Activated naive CD4-positive, alpha-beta T cell treated with anti-CD3 and anti-CD28 coated beads for 36 hours (primary cell): ENCODE measurements around the gene CHRNA10. TPM values are rescaled to one million over a fixed set of nuclear protein-coding genes. Genes with fewer than 3 reads are reported as not detected.

Source experiments
- CTCF ChIA-PET: fragments of 350-600 bp; sonication (Branson Sonifier 250); formaldehyde crosslinking; loops from one replicate; lab custom pipeline; 2021; ENCODE audit warnings: antibody characterized with exemption; lab: Charles Lee
- DNase-seq: peaks from one replicate; pipeline ENCODE4 v3.0.0-alpha.2; 2020
- H3K27ac Mint-ChIP-seq: one replicate; pipeline ENCODE4 v1.8.0; 2021; ENCODE audit warnings: mild to moderate bottlenecking, mixed read lengths
- H3K27me3 Mint-ChIP-seq: one replicate; pipeline ENCODE4 v1.8.0; 2021; ENCODE audit warnings: low read depth, mixed read lengths
- H3K36me3 Mint-ChIP-seq: one replicate; pipeline ENCODE4 v1.8.0; 2021; ENCODE audit warnings: low read depth, mixed read lengths
- H3K4me1 Mint-ChIP-seq: one replicate; pipeline ENCODE4 v1.8.0; 2021; ENCODE audit warnings: low read depth, mixed read lengths
- H3K4me3 Mint-ChIP-seq: one replicate; pipeline ENCODE4 v1.8.0; 2021; ENCODE audit warnings: mild to moderate bottlenecking, moderate library complexity, mixed read lengths
- H3K9me3 Mint-ChIP-seq: one replicate; pipeline ENCODE4 v1.8.0; 2021; ENCODE audit warnings: mixed read lengths
- intact Hi-C: fragments of 100-400 bp; cut with micrococcal nuclease; formaldehyde crosslinking; loops from one replicate; pipeline ENCODE4 v1.15.1; 2023
- total RNA-seq, 2 experiments: library from RNA; stranded (reverse); gene quantifications; one replicate each; pipeline ENCODE4 v1.2.3, GENCODE V29; 2021

Gene CHRNA10
- total RNA-seq, 2 experiments from 2014 or later = 0.26 to 0.44 TPM

DNA sequence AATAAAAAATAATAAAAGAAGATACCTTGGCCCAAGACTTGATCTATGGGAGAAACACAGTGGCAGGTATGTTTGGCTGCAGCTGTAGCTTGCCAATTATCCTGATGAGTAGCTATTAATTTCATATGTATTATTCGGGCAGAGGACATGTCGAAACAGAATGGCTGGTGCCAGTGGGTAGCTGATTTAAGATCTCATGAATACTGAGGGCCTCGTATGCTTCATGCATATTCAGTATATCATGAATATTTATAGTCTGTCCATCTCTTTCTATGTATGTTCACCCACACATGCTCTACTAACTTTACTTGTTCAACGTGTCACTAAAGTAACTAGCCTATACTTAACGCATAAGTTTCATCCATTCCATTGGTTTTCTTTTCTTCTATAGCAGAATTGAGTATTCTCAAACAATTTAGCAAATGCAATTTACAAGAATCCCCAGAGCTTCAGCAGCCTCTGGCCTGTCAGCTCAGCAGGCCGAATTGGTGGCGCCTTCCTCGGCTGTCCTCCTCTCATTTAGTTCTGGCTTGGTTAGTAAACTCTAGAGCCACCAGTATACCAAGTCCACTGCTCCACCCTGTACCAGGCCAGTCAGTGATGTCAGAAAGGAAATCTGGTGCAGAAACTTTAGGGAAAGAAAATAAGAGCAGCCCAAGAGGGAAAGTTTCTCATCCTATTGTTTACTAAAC lies 47.3 kb downstream of the CHRNA10 start:
- DNase-seq = no peak

DNA sequence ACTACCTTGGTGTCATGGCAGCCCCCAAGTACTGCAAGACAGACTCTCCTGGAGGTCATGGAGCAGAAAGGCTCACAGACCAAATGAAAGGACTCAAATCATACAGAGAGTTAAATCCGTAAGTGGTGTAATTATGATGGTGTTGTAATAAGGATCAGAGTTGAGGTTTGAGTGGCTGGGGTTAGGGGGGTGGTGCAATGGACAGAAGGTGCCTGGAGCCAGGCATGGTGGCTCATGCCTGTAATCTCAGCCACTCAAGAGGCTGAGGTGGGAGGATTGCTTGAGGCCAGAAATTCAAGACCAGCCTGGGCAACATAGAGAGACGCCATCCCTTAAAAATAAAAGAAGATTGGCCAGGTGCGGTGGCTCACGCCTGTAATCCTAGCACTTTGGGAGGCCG lies 48.1 kb downstream of the CHRNA10 start:
- intact Hi-C loops = no loop called here
- no peaks in the 10 kb centered on the region for H3K9me3 Mint-ChIP-seq
- H3K27me3 Mint-ChIP-seq = no peaks in the 10 kb centered on the region
- H3K4me3 Mint-ChIP-seq = no peak overlapping the region
- CTCF ChIA-PET = no interaction called here
- no peaks in the 10 kb centered on the region for H3K36me3 Mint-ChIP-seq
- H3K27ac Mint-ChIP-seq = no peak overlapping the region
- DNase-seq = no peak
- peaks cover 6% of the 10 kb centered on the region for H3K4me1 Mint-ChIP-seq

More for the DNA sequence above, 47.3 kb downstream of the CHRNA10 start:
- no peaks in the 10 kb centered on the region for H3K27me3 Mint-ChIP-seq
- H3K4me3 Mint-ChIP-seq = no peak overlapping the region
- intact Hi-C loops = no loop called here
- CTCF ChIA-PET = no interaction called here
- H3K9me3 Mint-ChIP-seq = no peaks in the 10 kb centered on the region
- H3K36me3 Mint-ChIP-seq = no peaks in the 10 kb centered on the region
- H3K4me1 Mint-ChIP-seq = peaks cover 6% of the 10 kb centered on the region
- H3K27ac Mint-ChIP-seq = no peak overlapping the region

DNA sequence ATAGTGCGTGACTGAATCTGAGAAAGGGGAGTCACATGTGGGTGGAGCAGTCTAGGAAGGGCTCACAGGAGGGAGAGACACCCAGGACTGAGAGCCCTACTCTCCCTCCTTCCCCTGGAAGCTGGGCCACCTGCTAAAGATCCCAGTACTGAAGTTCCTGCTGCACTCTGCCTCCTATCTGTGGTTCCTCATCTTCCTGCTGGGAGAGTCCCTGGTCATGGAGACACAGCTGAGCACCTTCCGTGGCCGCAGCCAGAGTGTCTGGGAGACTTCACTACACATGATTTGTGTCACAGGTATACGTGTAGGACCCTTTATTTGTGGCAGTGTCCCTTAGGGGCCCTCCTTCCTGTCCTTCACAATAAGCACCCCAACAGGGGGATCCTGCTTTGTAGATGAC lies 48.7 kb downstream of the CHRNA10 start:
- DNase-seq = no peak
- intact Hi-C loops = no loop called here
- Mint-ChIP-seq H3K9me3 (no peaks in the 10 kb centered on the region), H3K27ac (no peak overlapping the region), H3K27me3 (no peaks in the 10 kb centered on the region), H3K4me3 (no peak overlapping the region), H3K4me1 (peaks cover 6% of the 10 kb centered on the region), H3K36me3 (no peaks in the 10 kb centered on the region)
- CTCF ChIA-PET = no interaction called here

DNA sequence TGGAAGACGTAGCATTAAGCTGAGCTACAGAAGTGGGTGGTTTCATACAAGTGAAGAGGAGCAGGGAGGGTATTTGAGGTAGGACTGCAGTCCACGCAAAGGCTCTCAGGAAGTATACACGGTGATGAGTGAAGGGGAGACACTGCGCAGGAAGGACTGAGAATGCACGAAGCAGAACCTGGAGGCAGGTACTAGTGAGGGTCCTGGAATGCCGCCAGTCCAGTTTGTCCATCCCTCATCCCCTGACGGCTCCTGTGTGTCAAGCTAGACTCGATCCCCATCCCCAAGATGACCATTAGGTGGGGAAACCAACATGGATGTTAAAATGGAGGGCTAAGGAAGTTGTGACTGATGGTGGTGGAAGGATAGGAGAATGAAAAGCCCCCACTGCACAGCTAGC lies 53.2 kb downstream of the CHRNA10 start:
- Mint-ChIP-seq H3K36me3 (no peaks in the 10 kb centered on the region), H3K27me3 (no peaks in the 10 kb centered on the region), H3K27ac (no peak overlapping the region), H3K9me3 (no peaks in the 10 kb centered on the region), H3K4me3 (no peak overlapping the region), H3K4me1 (peaks cover 14% of the 10 kb centered on the region)
- CTCF ChIA-PET = interaction anchor here (1.0 kb wide), 1 partner anchor 9 kb away, joined by 6 read pairs; no protein-coding TSS in a partner anchor
- DNase-seq = no peak
- intact Hi-C loops = no loop called here

DNA sequence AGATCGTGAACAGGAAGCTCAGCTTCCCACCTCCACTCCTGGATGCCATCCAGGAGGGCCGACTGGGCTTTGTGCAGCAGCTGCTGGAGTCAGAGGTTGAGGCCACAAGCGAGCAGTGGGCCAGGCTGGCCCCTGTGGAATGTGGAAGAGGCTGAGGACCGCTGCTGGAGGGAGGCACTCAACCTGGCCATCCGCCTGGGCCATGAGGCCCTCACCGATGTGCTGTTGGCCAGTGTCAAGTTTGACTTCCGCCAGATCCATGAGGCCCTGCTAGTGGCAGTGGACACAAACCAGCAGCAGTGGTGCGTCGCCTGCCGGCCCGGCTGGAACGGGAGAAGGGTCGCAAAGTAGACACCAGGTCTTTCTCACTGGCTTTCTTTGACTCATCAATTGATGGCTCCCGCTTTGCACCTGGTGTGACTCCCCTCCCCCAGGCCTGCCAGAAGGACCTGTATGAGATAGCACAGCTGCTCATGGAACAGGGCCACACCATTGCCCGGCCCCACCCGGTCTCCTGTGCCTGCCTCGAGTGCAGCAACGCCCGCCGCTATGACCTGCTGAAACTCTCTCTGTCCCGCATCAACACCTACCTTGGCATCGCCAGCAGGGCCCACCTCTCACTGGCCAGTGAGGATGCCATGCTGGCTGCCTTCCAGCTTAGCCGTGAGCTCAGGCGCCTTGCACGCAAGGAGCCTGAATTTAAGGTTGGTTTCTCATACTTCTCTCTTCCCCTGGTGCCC lies 54.3 kb downstream of the CHRNA10 start:
- no peaks in the 10 kb centered on the region for H3K9me3 Mint-ChIP-seq
- H3K4me1 Mint-ChIP-seq = peaks cover 14% of the 10 kb centered on the region
- CTCF ChIA-PET = no interaction called here
- DNase-seq = no peak
- no peaks in the 10 kb centered on the region for H3K36me3 Mint-ChIP-seq
- no peak overlapping the region for H3K27ac Mint-ChIP-seq
- no peak overlapping the region for H3K4me3 Mint-ChIP-seq
- H3K27me3 Mint-ChIP-seq = no peaks in the 10 kb centered on the region
- intact Hi-C loops = no loop called here

DNA sequence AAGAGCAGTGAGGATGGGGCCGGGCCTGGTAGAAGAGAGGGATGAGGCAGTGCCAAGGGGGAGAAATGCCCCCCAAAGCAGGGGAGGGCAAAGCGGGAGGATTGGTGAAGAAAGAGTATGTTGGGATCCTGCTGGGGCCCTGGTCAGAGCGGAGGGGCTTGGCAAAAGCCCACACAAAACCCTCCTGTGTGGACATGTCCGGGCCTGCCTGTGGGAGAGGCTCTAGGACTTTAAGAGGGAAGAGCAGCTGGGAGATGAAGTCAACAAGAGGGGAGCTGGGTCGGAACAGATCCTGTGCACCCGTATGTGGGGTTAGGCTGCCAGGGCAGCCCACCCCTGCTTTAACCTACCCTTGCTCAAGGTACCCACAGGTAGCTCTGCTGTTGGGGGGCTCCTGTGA lies 55.2 kb downstream of the CHRNA10 start:
- no peaks in the 10 kb centered on the region for H3K36me3 Mint-ChIP-seq
- H3K9me3 Mint-ChIP-seq = no peaks in the 10 kb centered on the region
- no peaks in the 10 kb centered on the region for H3K27me3 Mint-ChIP-seq
- H3K4me1 Mint-ChIP-seq = peaks cover 14% of the 10 kb centered on the region
- H3K4me3 Mint-ChIP-seq = no peak overlapping the region
- H3K27ac Mint-ChIP-seq = peak overlapping the region; percentile 13
- intact Hi-C loops = loop anchor here (2.0 kb wide), 1 partner anchor 193 kb away; the partner anchor contains the start of gene PGAP2
- CTCF ChIA-PET = no interaction called here
- no peak for DNase-seq

Other genes with a start within 250 kb of the CHRNA10 start
- not detected for gene ART5, start 29.4 kb downstream of the CHRNA10 start, total RNA-seq
- not detected for gene ART1, start 26.3 kb downstream of the CHRNA10 start, total RNA-seq
- gene NUP98, start 126.2 kb upstream of the CHRNA10 start, total RNA-seq = 10 to 100 TPM; 90.8 to 97.6 TPM
- gene PGAP2, start 137.2 kb upstream of the CHRNA10 start, total RNA-seq = 10 to 100 TPM; 38.9 to 40.8 TPM
- 100 to 1,000 TPM; 142 TPM for gene RHOG, start 169.6 kb upstream of the CHRNA10 start, total RNA-seq
- gene STIM1, start 184.3 kb upstream of the CHRNA10 start, total RNA-seq = 10 to 100 TPM; 62.9 to 68.5 TPM